HepG2 (cell line): ENCODE results near the gene ZSWIM9. TPM values are rescaled to one million over a fixed set of nuclear protein-coding genes. Genes with fewer than 3 reads are reported as not detected.

ENCODE experiments used
- ELF4 ChIP-seq: sonication (generic); formaldehyde crosslinking; IDR thresholded peaks from 2 replicates; pipeline ENCODE4 v1.5.0; 2020; ENCODE audit warnings: missing genetic modification reagents, mild to moderate bottlenecking, moderate library complexity, borderline replicate concordance
- HMG20B ChIP-seq: conservative IDR thresholded peaks from 2 replicates; pipeline ENCODE4 v1.6.1; 2016; ENCODE audit warnings: missing genetic modification reagents, missing compliant biosample characterization
- NCOR1 ChIP-seq: fragments of 200-600 bp; sonication (generic); IDR thresholded peaks from 2 replicates; pipeline ENCODE4 v1.7.0; 2017; ENCODE audit warnings: antibody characterized with exemption, low read length, borderline replicate concordance
- NPAS2 ChIP-seq: sonication (generic); formaldehyde crosslinking; IDR thresholded peaks from 2 replicates; pipeline ENCODE4 v1.8.0; 2022; ENCODE audit warnings: mild to moderate bottlenecking, missing genetic modification reagents, borderline replicate concordance
- NR2C2 ChIP-seq: sonication (generic); formaldehyde crosslinking; IDR thresholded peaks from 2 replicates; pipeline ENCODE4 v1.4.0; 2020; ENCODE audit warnings: missing genetic modification reagents, mild to moderate bottlenecking, moderate library complexity, borderline replicate concordance
- RXRA ChIP-seq: sonication (generic); formaldehyde crosslinking; IDR thresholded peaks from 2 replicates; pipeline ENCODE4 v1.5.1; 2020; ENCODE audit warnings: missing genetic modification reagents
- YEATS4 ChIP-seq: sonication (generic); formaldehyde crosslinking; IDR thresholded peaks from 2 replicates; pipeline ENCODE4 v1.4.0; 2020; ENCODE audit warnings: missing genetic modification reagents, borderline replicate concordance
- ZBTB1 ChIP-seq: sonication (generic); formaldehyde crosslinking; IDR thresholded peaks from 2 replicates; pipeline ENCODE4 v1.4.0; 2020; ENCODE audit warnings: missing genetic modification reagents, borderline replicate concordance
- ZKSCAN1 ChIP-seq: fragments of 150-350 bp; IDR thresholded peaks from 2 replicates; pipeline ENCODE4 v1.6.1; 2014; ENCODE audit warnings: low read length
- ZNF660 ChIP-seq: sonication (generic); formaldehyde crosslinking; IDR thresholded peaks from 2 replicates; pipeline ENCODE4 v1.5.1; 2020; ENCODE audit warnings: mild to moderate bottlenecking, low read depth, missing genetic modification reagents, borderline replicate concordance
- ZNF83 ChIP-seq: sonication (generic); formaldehyde crosslinking; IDR thresholded peaks from 2 replicates; pipeline ENCODE4 v1.4.0; 2020; ENCODE audit warnings: missing genetic modification reagents, mild to moderate bottlenecking, borderline replicate concordance
- ZSCAN29 ChIP-seq: sonication (generic); formaldehyde crosslinking; conservative IDR thresholded peaks from 2 replicates; pipeline ENCODE4 v1.4.0; 2020; ENCODE audit warnings: mild to moderate bottlenecking, missing genetic modification reagents
- ZSCAN9 ChIP-seq: IDR thresholded peaks from 2 replicates; pipeline ENCODE4 v1.6.1; 2016; ENCODE audit warnings: borderline replicate concordance
- polyA plus RNA-seq, 8 experiments: library from polyadenylated mRNA; depleted of rRNA in 3 of 8; stranded (reverse) in 7 of 8; unstranded in 1 of 8; fragments of >200 nt; fragmentation: Illumina TruSeq in 4 of 8; extraction: Trizol in 4 of 8; gene quantifications; 2 replicates each; pipeline versions ENCODE4 v1.2.1 to v1.2.3, GENCODE V29; 2011 to 2016; ENCODE audit warnings: low read depth in 4 of 8, missing spikeins in 1 of 8, mixed read lengths in 1 of 8; ENCODE audit not compliant: insufficient read depth in 1 of 8
- total RNA-seq, 5 experiments: library from RNA; depleted of rRNA; stranded (reverse); fragments of >200 nt; fragmentation: Illumina TruSeq; extraction: Trizol; gene quantifications; 2 replicates each; pipeline ENCODE4 v1.2.3, GENCODE V29; 2016; ENCODE audit warnings: low read depth in 1 of 5
- TF ChIP-seq, protein P1 (sequence below): IDR thresholded peaks from 2 replicates; pipeline ENCODE4 v1.6.1; 2018; ENCODE audit warnings: missing genetic modification reagents, mild to moderate bottlenecking, missing compliant biosample characterization
- TF ChIP-seq, protein P2 (sequence below): sonication (generic); formaldehyde crosslinking; IDR thresholded peaks from 2 replicates; pipeline ENCODE4 v1.8.0; 2022; ENCODE audit warnings: low read depth, missing genetic modification reagents
- TF ChIP-seq, protein P3 (sequence below): sonication (generic); formaldehyde crosslinking; IDR thresholded peaks from 2 replicates; pipeline ENCODE4 v1.5.0; 2020; ENCODE audit warnings: mild to moderate bottlenecking, missing genetic modification reagents, borderline replicate concordance
- TF ChIP-seq, protein P4 (sequence below): sonication (generic); formaldehyde crosslinking; IDR thresholded peaks from 2 replicates; pipeline ENCODE4 v1.8.1; 2023; ENCODE audit warnings: mild to moderate bottlenecking, moderate library complexity, missing genetic modification reagents

Gene ZSWIM9
- total and polyA plus RNA-seq, 2 of the 13 experiments (the other 11 are each of a cell fraction or from before 2014, with no cell fraction given), result 0.18 to 1.1 TPM

DNA sequence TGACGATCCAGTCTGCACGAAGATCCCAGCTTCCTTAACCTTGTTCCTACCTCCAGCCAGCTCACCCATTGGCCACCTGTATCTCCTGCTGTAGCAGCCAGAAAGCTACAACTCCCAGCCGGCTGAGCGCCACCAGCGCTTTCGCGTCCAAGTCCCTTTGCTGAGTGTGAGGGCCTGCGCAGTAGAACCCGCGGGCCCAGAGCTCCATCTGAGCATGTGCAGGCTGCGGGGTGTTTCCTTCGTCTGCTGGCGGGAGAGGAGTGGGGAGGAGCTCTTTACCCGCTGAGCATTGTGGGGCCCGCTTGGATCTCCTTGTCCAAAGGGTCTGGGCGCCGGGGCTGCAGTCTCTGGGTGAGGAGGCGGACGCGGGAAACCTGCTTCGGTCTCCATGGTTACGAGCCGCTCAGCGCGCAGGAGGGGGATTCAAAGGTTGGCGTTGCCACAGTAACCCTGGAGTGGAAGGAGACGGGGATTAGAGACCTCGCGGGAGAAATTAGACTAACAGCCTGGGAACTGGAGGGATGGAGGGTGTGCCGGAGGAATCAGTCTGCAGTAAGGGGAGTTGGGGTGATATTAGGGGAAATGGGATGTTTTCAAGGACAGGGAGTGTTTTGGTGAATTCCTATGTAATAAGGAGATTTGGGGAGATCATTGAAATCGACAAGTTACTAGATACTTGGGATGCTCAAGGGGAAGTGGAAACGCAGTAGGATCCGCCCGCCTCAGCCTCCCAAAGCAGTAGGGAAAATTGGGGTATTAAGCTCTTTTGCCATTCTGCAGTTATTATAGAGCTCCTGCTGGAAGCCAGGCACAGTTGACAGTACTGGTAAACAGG is 33.5 kb downstream of the ZSWIM9 start (continued):
- TF ChIP-seq, protein P1, sequence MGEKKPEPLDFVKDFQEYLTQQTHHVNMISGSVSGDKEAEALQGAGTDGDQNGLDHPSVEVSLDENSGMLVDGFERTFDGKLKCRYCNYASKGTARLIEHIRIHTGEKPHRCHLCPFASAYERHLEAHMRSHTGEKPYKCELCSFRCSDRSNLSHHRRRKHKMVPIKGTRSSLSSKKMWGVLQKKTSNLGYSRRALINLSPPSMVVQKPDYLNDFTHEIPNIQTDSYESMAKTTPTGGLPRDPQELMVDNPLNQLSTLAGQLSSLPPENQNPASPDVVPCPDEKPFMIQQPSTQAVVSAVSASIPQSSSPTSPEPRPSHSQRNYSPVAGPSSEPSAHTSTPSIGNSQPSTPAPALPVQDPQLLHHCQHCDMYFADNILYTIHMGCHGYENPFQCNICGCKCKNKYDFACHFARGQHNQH (CRISPR knock-in tag), result 0 out of 2 replicates have a peak, but pooled peaks have one; percentile 15
- TF ChIP-seq NCOR1, result no peak
- no peak for TF ChIP-seq ZKSCAN1
- no peak for TF ChIP-seq ZSCAN9 (CRISPR knock-in tag)
- TF ChIP-seq NPAS2 (CRISPR knock-in tag), result no peak
- TF ChIP-seq ELF4 (CRISPR knock-in tag), result no peak
- no peak for TF ChIP-seq ZNF83
- no peak for TF ChIP-seq HMG20B (CRISPR knock-in tag)
- TF ChIP-seq RXRA (CRISPR knock-in tag), result 0 out of 2 replicates have a peak, but pooled peaks have one; percentile 13
- no peak for TF ChIP-seq ZBTB1 (CRISPR knock-in tag)
- TF ChIP-seq YEATS4 (CRISPR knock-in tag), result peak; percentile 44; the same call in 1 of the 2 replicates
- TF ChIP-seq, protein P2, sequence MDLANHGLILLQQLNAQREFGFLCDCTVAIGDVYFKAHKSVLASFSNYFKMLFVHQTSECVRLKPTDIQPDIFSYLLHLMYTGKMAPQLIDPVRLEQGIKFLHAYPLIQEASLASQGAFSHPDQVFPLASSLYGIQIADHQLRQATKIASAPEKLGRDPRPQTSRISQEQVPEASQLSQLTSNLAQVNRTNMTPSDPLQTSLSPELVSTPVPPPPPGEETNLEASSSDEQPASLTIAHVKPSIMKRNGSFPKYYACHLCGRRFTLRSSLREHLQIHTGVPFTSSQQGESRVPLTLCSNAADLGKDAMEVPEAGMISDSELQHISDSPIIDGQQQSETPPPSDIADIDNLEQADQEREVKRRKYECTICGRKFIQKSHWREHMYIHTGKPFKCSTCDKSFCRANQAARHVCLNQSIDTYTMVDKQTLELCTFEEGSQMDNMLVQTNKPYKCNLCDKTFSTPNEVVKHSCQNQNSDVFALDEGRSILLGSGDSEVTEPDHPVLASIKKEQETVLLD (CRISPR knock-in tag), result no peak
- TF ChIP-seq, protein P3, sequence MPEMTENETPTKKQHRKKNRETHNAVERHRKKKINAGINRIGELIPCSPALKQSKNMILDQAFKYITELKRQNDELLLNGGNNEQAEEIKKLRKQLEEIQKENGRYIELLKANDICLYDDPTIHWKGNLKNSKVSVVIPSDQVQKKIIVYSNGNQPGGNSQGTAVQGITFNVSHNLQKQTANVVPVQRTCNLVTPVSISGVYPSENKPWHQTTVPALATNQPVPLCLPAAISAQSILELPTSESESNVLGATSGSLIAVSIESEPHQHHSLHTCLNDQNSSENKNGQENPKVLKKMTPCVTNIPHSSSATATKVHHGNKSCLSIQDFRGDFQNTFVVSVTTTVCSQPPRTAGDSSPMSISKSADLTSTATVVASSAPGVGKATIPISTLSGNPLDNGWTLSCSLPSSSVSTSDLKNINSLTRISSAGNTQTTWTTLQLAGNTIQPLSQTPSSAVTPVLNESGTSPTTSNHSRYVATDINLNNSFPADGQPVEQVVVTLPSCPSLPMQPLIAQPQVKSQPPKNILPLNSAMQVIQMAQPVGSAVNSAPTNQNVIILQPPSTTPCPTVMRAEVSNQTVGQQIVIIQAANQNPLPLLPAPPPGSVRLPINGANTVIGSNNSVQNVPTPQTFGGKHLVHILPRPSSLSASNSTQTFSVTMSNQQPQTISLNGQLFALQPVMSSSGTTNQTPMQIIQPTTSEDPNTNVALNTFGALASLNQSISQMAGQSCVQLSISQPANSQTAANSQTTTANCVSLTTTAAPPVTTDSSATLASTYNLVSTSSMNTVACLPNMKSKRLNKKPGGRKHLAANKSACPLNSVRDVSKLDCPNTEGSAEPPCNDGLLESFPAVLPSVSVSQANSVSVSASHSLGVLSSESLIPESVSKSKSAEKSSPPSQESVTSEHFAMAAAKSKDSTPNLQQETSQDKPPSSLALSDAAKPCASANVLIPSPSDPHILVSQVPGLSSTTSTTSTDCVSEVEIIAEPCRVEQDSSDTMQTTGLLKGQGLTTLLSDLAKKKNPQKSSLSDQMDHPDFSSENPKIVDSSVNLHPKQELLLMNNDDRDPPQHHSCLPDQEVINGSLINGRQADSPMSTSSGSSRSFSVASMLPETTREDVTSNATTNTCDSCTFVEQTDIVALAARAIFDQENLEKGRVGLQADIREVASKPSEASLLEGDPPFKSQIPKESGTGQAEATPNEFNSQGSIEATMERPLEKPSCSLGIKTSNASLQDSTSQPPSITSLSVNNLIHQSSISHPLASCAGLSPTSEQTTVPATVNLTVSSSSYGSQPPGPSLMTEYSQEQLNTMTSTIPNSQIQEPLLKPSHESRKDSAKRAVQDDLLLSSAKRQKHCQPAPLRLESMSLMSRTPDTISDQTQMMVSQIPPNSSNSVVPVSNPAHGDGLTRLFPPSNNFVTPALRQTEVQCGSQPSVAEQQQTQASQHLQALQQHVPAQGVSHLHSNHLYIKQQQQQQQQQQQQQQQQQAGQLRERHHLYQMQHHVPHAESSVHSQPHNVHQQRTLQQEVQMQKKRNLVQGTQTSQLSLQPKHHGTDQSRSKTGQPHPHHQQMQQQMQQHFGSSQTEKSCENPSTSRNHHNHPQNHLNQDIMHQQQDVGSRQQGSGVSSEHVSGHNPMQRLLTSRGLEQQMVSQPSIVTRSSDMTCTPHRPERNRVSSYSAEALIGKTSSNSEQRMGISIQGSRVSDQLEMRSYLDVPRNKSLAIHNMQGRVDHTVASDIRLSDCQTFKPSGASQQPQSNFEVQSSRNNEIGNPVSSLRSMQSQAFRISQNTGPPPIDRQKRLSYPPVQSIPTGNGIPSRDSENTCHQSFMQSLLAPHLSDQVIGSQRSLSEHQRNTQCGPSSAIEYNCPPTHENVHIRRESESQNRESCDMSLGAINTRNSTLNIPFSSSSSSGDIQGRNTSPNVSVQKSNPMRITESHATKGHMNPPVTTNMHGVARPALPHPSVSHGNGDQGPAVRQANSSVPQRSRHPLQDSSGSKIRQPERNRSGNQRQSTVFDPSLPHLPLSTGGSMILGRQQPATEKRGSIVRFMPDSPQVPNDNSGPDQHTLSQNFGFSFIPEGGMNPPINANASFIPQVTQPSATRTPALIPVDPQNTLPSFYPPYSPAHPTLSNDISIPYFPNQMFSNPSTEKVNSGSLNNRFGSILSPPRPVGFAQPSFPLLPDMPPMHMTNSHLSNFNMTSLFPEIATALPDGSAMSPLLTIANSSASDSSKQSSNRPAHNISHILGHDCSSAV (CRISPR knock-in tag), result no peak
- TF ChIP-seq ZNF660 (CRISPR knock-in tag), result no peak
- no peak for TF ChIP-seq ZSCAN29 (CRISPR knock-in tag)
- TF ChIP-seq, protein P4, sequence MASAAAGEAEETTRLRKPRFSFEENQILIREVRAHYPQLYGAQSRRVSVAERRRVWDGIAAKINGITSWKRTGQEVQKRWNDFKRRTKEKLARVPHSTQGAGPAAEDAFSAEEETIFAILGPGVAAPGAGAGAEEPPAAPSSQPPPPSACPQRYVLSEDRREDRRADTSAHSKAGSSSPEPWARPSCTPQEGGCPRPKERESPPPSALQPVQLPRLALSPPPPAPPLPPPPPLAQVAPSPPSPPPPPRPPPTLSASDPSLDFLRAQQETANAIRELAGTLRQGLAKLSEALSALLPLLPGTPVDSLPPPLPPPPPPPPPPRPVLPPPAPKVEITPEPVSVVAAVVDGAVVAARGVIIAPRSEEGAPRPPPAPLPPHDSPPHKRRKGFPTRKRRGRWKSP, result peak; percentile 73; the same call in 1 of the 2 replicates
- TF ChIP-seq NR2C2 (CRISPR knock-in tag), result no peak
